HepG2 (cell line): ENCODE data around the gene TEDC1. TPM values are rescaled to one million over a fixed set of nuclear protein-coding genes. Genes with fewer than 3 reads are reported as not detected.

Experiments
- ATM ChIP-seq: fragments of 450-650 bp; IDR thresholded peaks from 2 replicates; pipeline ENCODE4 v1.7.1; 2017; ENCODE audit warnings: mild to moderate bottlenecking, borderline replicate concordance
- EZH2 ChIP-seq: conservative IDR thresholded peaks from 2 replicates; pipeline ENCODE4 v1.6.1; 2012; ENCODE audit warnings: mild to moderate bottlenecking, low read depth, low read length, moderate library complexity
- FOXC1 ChIP-seq: sonication (generic); formaldehyde crosslinking; IDR thresholded peaks from 2 replicates; pipeline ENCODE4 v1.8.0; 2022; ENCODE audit warnings: mild to moderate bottlenecking, missing genetic modification reagents, borderline replicate concordance
- MED1 ChIP-seq: sonication (generic); formaldehyde crosslinking; IDR thresholded peaks from 2 replicates; pipeline ENCODE4 v1.4.0; 2020; ENCODE audit warnings: missing genetic modification reagents
- MYNN ChIP-seq: sonication (generic); formaldehyde crosslinking; IDR thresholded peaks from 2 replicates; pipeline ENCODE4 v1.4.0; 2020; ENCODE audit warnings: mild to moderate bottlenecking, low read depth, missing genetic modification reagents
- NR2F1 ChIP-seq, 2 experiments: fragments of 450-650 bp in 1 of 2; formaldehyde crosslinking in 1 of 2; IDR thresholded peaks; 2 replicates each; pipeline versions ENCODE4 v1.5.0 to v1.6.1; 2016 to 2020; ENCODE audit warnings: mild to moderate bottlenecking in 1 of 2, missing compliant biosample characterization in 1 of 2, missing genetic modification reagents in 1 of 2, moderate library complexity in 1 of 2
- RFX1 ChIP-seq: fragments of 450-650 bp; IDR thresholded peaks from 2 replicates; pipeline ENCODE4 v1.6.1; 2017
- ZBTB38 ChIP-seq: sonication (generic); formaldehyde crosslinking; IDR thresholded peaks from 2 replicates; pipeline ENCODE4 v1.5.1; 2020; ENCODE audit warnings: mild to moderate bottlenecking, missing genetic modification reagents
- ZBTB7A ChIP-seq: sonication (generic); formaldehyde crosslinking; IDR thresholded peaks from 2 replicates; pipeline ENCODE4 v1.8.0; 2022; ENCODE audit warnings: mild to moderate bottlenecking, missing genetic modification reagents
- ZIK1 ChIP-seq: sonication (generic); formaldehyde crosslinking; IDR thresholded peaks from 2 replicates; pipeline ENCODE4 v1.5.0; 2020; ENCODE audit warnings: mild to moderate bottlenecking, low read depth, missing genetic modification reagents, borderline replicate concordance
- ZNF468 ChIP-seq: sonication (generic); formaldehyde crosslinking; IDR thresholded peaks from 2 replicates; pipeline ENCODE4 v1.8.0; 2022; ENCODE audit warnings: mild to moderate bottlenecking, moderate library complexity, missing genetic modification reagents
- ZNF546 ChIP-seq: sonication (generic); formaldehyde crosslinking; conservative IDR thresholded peaks from 2 replicates; pipeline ENCODE4 v1.8.1; 2023; ENCODE audit warnings: mild to moderate bottlenecking, missing genetic modification reagents
- polyA plus RNA-seq, 8 experiments: library from polyadenylated mRNA; depleted of rRNA in 3 of 8; stranded (reverse) in 7 of 8; unstranded in 1 of 8; fragments of >200 nt; fragmentation: Illumina TruSeq in 4 of 8; extraction: Trizol in 4 of 8; gene quantifications; 2 replicates each; pipeline versions ENCODE4 v1.2.1 to v1.2.3, GENCODE V29; 2011 to 2016; ENCODE audit warnings: low read depth in 4 of 8, missing spikeins in 1 of 8, mixed read lengths in 1 of 8; ENCODE audit not compliant: insufficient read depth in 1 of 8
- total RNA-seq, 5 experiments: library from RNA; depleted of rRNA; stranded (reverse); fragments of >200 nt; fragmentation: Illumina TruSeq; extraction: Trizol; gene quantifications; 2 replicates each; pipeline ENCODE4 v1.2.3, GENCODE V29; 2016; ENCODE audit warnings: low read depth in 1 of 5
- TF ChIP-seq, protein P1 (sequence below): sonication (generic); formaldehyde crosslinking; IDR thresholded peaks from 2 replicates; pipeline ENCODE4 v1.8.0; 2022; ENCODE audit warnings: mild to moderate bottlenecking, missing genetic modification reagents, borderline replicate concordance
- TF ChIP-seq, protein P2 (sequence below): IDR thresholded peaks from 2 replicates; pipeline ENCODE4 v1.6.1; 2016; ENCODE audit warnings: mild to moderate bottlenecking
- TF ChIP-seq, protein P3 (sequence below): sonication (generic); formaldehyde crosslinking; IDR thresholded peaks from 2 replicates; pipeline ENCODE4 v1.4.0; 2020; ENCODE audit warnings: mild to moderate bottlenecking, missing genetic modification reagents
- TF ChIP-seq, protein P4 (sequence below): sonication (generic); formaldehyde crosslinking; IDR thresholded peaks from 2 replicates; pipeline ENCODE4 v1.4.0; 2020; ENCODE audit warnings: mild to moderate bottlenecking, missing genetic modification reagents
- TF ChIP-seq, protein P5 (sequence below): sonication (generic); formaldehyde crosslinking; IDR thresholded peaks from 2 replicates; pipeline ENCODE4 v1.5.0; 2020; ENCODE audit warnings: mild to moderate bottlenecking, missing genetic modification reagents
- TF ChIP-seq, protein P6 (sequence below): sonication (generic); formaldehyde crosslinking; IDR thresholded peaks from 2 replicates; pipeline ENCODE4 v1.5.1; 2020; ENCODE audit warnings: mild to moderate bottlenecking, moderate library complexity, missing genetic modification reagents

The TEDC1 gene
- total and polyA plus RNA-seq, 2 of the 13 experiments (the other 11 are each of a cell fraction or from before 2014, with no cell fraction given): 5.7 to 27.4 TPM

DNA sequence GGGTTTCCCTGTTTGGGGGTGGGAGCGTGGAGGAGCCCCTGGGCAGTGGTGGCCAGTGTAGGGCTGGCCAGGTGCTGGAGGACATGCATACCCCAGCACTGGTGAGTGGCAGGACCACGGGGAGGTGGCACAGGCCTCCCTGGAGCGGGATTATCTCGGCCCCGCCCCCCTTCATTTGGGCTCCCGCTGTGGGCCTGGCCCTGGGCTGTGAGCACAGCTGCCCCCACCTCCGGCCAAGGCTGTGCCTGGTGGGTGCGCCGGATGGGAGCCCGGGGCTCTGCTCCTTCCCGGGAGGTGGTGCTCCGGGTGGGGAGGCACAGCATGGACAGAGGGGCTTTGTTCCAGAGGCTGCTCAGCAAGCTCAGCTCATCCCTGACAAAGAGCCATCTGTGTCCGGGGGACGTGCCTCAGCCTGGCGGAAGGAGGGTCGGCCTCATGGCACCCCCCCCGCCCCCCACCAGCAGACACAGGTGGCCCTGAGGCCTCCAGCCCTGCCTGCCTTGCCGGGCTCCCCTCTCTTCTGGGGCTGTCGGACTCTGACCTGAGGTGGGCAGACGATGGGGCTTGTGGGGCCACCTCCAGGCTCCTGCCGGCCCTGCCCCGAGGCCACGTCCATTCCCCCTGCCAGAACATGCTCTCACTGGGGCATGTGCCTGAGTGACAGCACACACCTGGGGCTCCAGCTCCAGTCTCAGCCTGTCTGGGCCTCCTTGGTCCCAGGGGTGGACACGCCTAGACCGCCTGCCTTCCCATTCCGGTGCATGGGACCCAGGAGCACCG is 8.4 kb downstream of the TEDC1 start (continued):
- no peak for TF ChIP-seq NR2F1 (CRISPR knock-in tag; IDR thresholded peaks at IDR 0.05)
- peak; percentile 74; the same call in 1 of the 2 replicates for TF ChIP-seq ZIK1
- TF ChIP-seq, protein P1, sequence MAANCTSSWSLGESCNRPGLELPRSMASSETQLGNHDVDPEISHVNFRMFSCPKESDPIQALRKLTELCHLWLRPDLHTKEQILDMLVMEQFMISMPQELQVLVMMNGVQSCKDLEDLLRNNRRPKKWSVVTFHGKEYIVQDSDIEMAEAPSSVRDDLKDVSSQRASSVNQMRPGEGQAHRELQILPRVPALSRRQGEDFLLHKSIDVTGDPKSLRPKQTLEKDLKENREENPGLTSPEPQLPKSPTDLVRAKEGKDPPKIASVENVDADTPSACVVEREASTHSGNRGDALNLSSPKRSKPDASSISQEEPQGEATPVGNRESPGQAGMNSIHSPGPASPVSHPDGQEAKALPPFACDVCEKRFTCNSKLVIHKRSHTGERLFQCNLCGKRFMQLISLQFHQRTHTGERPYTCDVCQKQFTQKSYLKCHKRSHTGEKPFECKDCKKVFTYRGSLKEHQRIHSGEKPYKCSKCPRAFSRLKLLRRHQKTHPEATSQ (CRISPR knock-in tag): no peak
- no peak for TF ChIP-seq EZH2
- TF ChIP-seq, protein P2, sequence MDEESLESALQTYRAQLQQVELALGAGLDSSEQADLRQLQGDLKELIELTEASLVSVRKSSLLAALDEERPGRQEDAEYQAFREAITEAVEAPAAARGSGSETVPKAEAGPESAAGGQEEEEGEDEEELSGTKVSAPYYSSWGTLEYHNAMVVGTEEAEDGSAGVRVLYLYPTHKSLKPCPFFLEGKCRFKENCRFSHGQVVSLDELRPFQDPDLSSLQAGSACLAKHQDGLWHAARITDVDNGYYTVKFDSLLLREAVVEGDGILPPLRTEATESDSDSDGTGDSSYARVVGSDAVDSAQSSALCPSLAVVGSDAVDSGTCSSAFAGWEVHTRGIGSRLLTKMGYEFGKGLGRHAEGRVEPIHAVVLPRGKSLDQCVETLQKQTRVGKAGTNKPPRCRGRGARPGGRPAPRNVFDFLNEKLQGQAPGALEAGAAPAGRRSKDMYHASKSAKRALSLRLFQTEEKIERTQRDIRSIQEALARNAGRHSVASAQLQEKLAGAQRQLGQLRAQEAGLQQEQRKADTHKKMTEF: peak; percentile 89
- TF ChIP-seq RFX1: no peak
- TF ChIP-seq, protein P3, sequence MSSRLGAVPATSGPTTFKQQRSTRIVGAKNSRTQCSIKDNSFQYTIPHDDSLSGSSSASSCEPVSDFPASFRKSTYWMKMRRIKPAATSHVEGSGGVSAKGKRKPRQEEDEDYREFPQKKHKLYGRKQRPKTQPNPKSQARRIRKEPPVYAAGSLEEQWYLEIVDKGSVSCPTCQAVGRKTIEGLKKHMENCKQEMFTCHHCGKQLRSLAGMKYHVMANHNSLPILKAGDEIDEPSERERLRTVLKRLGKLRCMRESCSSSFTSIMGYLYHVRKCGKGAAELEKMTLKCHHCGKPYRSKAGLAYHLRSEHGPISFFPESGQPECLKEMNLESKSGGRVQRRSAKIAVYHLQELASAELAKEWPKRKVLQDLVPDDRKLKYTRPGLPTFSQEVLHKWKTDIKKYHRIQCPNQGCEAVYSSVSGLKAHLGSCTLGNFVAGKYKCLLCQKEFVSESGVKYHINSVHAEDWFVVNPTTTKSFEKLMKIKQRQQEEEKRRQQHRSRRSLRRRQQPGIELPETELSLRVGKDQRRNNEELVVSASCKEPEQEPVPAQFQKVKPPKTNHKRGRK (CRISPR knock-in tag): no peak
- 0 out of 2 replicates have a peak, but pooled peaks have one; percentile 18 for TF ChIP-seq FOXC1
- TF ChIP-seq ATM: no peak
- TF ChIP-seq, protein P4, sequence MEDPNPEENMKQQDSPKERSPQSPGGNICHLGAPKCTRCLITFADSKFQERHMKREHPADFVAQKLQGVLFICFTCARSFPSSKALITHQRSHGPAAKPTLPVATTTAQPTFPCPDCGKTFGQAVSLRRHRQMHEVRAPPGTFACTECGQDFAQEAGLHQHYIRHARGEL: no peak
- no peak for TF ChIP-seq ZNF468 (CRISPR knock-in tag)
- TF ChIP-seq MYNN (CRISPR knock-in tag): no peak
- TF ChIP-seq, protein P5, sequence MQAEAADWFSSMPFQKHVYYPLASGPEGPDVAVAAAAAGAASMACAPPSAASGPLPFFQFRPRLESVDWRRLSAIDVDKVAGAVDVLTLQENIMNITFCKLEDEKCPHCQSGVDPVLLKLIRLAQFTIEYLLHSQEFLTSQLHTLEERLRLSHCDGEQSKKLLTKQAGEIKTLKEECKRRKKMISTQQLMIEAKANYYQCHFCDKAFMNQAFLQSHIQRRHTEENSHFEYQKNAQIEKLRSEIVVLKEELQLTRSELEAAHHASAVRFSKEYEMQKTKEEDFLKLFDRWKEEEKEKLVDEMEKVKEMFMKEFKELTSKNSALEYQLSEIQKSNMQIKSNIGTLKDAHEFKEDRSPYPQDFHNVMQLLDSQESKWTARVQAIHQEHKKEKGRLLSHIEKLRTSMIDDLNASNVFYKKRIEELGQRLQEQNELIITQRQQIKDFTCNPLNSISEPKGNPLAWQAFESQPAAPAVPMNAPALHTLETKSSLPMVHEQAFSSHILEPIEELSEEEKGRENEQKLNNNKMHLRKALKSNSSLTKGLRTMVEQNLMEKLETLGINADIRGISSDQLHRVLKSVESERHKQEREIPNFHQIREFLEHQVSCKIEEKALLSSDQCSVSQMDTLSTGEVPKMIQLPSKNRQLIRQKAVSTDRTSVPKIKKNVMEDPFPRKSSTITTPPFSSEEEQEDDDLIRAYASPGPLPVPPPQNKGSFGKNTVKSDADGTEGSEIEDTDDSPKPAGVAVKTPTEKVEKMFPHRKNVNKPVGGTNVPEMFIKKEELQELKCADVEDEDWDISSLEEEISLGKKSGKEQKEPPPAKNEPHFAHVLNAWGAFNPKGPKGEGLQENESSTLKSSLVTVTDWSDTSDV (CRISPR knock-in tag): 0 out of 2 replicates have a peak, but pooled peaks have one; percentile 33
- TF ChIP-seq, protein P6, sequence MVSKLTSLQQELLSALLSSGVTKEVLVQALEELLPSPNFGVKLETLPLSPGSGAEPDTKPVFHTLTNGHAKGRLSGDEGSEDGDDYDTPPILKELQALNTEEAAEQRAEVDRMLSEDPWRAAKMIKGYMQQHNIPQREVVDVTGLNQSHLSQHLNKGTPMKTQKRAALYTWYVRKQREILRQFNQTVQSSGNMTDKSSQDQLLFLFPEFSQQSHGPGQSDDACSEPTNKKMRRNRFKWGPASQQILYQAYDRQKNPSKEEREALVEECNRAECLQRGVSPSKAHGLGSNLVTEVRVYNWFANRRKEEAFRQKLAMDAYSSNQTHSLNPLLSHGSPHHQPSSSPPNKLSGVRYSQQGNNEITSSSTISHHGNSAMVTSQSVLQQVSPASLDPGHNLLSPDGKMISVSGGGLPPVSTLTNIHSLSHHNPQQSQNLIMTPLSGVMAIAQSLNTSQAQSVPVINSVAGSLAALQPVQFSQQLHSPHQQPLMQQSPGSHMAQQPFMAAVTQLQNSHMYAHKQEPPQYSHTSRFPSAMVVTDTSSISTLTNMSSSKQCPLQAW: peak; percentile 34
- TF ChIP-seq MED1 (CRISPR knock-in tag): peak; percentile 93
- TF ChIP-seq ZBTB38 (CRISPR knock-in tag): no peak
- peak; percentile 90 for TF ChIP-seq ZBTB7A (CRISPR knock-in tag)
- peak; percentile 29; the same call in 1 of the 2 replicates for TF ChIP-seq ZNF546 (CRISPR knock-in tag)
